HepG2 (cell line): Measurements from ENCODE around the gene RNFT1. TPM values are rescaled to one million over a fixed set of nuclear protein-coding genes. Genes with fewer than 3 reads are reported as not detected.

ENCODE experiments used
- ADNP ChIP-seq: sonication (generic); formaldehyde crosslinking; IDR thresholded peaks from 2 replicates; pipeline ENCODE4 v1.4.0; 2020; ENCODE audit warnings: missing genetic modification reagents
- BHLHE40 ChIP-seq: IDR thresholded peaks from 2 replicates; pipeline ENCODE4 v1.6.1; 2011; ENCODE audit warnings: low read length, improper control_type of control experiment
- ETV6 ChIP-seq: sonication (generic); formaldehyde crosslinking; conservative IDR thresholded peaks from 2 replicates; pipeline ENCODE4 v1.4.0; 2020; ENCODE audit warnings: missing genetic modification reagents
- FOXM1 ChIP-seq: sonication (generic); formaldehyde crosslinking; IDR thresholded peaks from 2 replicates; pipeline ENCODE4 v1.5.0; 2020; ENCODE audit warnings: missing genetic modification reagents
- GZF1 ChIP-seq: sonication (generic); formaldehyde crosslinking; IDR thresholded peaks from 2 replicates; pipeline ENCODE4 v1.5.1; 2020; ENCODE audit warnings: mild to moderate bottlenecking, missing genetic modification reagents
- JDP2 ChIP-seq: sonication (generic); formaldehyde crosslinking; IDR thresholded peaks from 2 replicates; pipeline ENCODE4 v1.8.1; 2022; ENCODE audit warnings: missing genetic modification reagents, borderline replicate concordance
- KLF16 ChIP-seq, 2 experiments: sonication (generic) in 1 of 2; formaldehyde crosslinking in 1 of 2; IDR thresholded peaks; 2 replicates each; pipeline versions ENCODE4 v1.6.1 to v1.8.0; 2016 to 2023; ENCODE audit warnings: missing genetic modification reagents in 2 of 2, missing compliant biosample characterization in 1 of 2
- MBD4 ChIP-seq: IDR thresholded peaks from 2 replicates; pipeline ENCODE4 v1.6.1; 2012; ENCODE audit warnings: low read length, inconsistent platforms, borderline replicate concordance
- NCOA5 ChIP-seq: sonication (generic); formaldehyde crosslinking; IDR thresholded peaks from 2 replicates; pipeline ENCODE4 v1.4.0; 2020; ENCODE audit warnings: missing genetic modification reagents
- PCBP1 ChIP-seq: fragments of 200-400 bp; formaldehyde crosslinking; IDR thresholded peaks from 2 replicates; pipeline ENCODE4 v1.6.1; 2017; ENCODE audit warnings: mild to moderate bottlenecking, low read depth, low read length, borderline replicate concordance
- STAT6 ChIP-seq: sonication (generic); formaldehyde crosslinking; IDR thresholded peaks from 2 replicates; pipeline ENCODE4 v1.4.0; 2020; ENCODE audit warnings: missing genetic modification reagents, mild to moderate bottlenecking, borderline replicate concordance
- ZNF770 ChIP-seq: sonication (generic); formaldehyde crosslinking; IDR thresholded peaks from 2 replicates; pipeline ENCODE4 v1.5.0; 2020; ENCODE audit warnings: mild to moderate bottlenecking, missing genetic modification reagents
- polyA plus RNA-seq, 8 experiments: library from polyadenylated mRNA; depleted of rRNA in 3 of 8; stranded (reverse) in 7 of 8; unstranded in 1 of 8; fragments of >200 nt; fragmentation: Illumina TruSeq in 4 of 8; extraction: Trizol in 4 of 8; gene quantifications; 2 replicates each; pipeline versions ENCODE4 v1.2.1 to v1.2.3, GENCODE V29; 2011 to 2016; ENCODE audit warnings: low read depth in 4 of 8, missing spikeins in 1 of 8, mixed read lengths in 1 of 8; ENCODE audit not compliant: insufficient read depth in 1 of 8
- total RNA-seq, 5 experiments: library from RNA; depleted of rRNA; stranded (reverse); fragments of >200 nt; fragmentation: Illumina TruSeq; extraction: Trizol; gene quantifications; 2 replicates each; pipeline ENCODE4 v1.2.3, GENCODE V29; 2016; ENCODE audit warnings: low read depth in 1 of 5
- TF ChIP-seq, protein P1 (sequence below): sonication (generic); formaldehyde crosslinking; IDR thresholded peaks from 2 replicates; pipeline ENCODE4; 2020; ENCODE audit warnings: missing genetic modification reagents, mild to moderate bottlenecking, borderline replicate concordance
- TF ChIP-seq, protein P2 (sequence below): sonication (generic); formaldehyde crosslinking; IDR thresholded peaks from 2 replicates; pipeline ENCODE4 v1.5.0; 2020; ENCODE audit warnings: mild to moderate bottlenecking, missing genetic modification reagents, borderline replicate concordance

Gene RNFT1
- total and polyA plus RNA-seq, 2 of the 13 experiments (the other 11 are each of a cell fraction or from before 2014, with no cell fraction given) = 19.1 to 22.1 TPM

GRCh38 chr17:59963738-59964481 is 630 bp downstream of the RNFT1 start (continued):
- TF ChIP-seq, protein P1, sequence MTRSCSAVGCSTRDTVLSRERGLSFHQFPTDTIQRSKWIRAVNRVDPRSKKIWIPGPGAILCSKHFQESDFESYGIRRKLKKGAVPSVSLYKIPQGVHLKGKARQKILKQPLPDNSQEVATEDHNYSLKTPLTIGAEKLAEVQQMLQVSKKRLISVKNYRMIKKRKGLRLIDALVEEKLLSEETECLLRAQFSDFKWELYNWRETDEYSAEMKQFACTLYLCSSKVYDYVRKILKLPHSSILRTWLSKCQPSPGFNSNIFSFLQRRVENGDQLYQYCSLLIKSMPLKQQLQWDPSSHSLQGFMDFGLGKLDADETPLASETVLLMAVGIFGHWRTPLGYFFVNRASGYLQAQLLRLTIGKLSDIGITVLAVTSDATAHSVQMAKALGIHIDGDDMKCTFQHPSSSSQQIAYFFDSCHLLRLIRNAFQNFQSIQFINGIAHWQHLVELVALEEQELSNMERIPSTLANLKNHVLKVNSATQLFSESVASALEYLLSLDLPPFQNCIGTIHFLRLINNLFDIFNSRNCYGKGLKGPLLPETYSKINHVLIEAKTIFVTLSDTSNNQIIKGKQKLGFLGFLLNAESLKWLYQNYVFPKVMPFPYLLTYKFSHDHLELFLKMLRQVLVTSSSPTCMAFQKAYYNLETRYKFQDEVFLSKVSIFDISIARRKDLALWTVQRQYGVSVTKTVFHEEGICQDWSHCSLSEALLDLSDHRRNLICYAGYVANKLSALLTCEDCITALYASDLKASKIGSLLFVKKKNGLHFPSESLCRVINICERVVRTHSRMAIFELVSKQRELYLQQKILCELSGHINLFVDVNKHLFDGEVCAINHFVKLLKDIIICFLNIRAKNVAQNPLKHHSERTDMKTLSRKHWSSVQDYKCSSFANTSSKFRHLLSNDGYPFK (CRISPR knock-in tag) = no peak
- TF ChIP-seq MBD4 (no peak), ETV6 (CRISPR knock-in tag) (0 out of 2 replicates have a peak, but pooled peaks have one; percentile 11), NCOA5 (CRISPR knock-in tag) (no peak), JDP2 (CRISPR knock-in tag) (no peak), BHLHE40 (no peak), ADNP (CRISPR knock-in tag) (no peak), STAT6 (CRISPR knock-in tag) (no peak), ZNF770 (CRISPR knock-in tag) (no peak), FOXM1 (no peak), GZF1 (0 out of 2 replicates have a peak, but pooled peaks have one; percentile 24), KLF16 (CRISPR knock-in tag; IDR thresholded peaks at IDR 0.05) (no peak), PCBP1 (no peak)
- TF ChIP-seq, protein P2, sequence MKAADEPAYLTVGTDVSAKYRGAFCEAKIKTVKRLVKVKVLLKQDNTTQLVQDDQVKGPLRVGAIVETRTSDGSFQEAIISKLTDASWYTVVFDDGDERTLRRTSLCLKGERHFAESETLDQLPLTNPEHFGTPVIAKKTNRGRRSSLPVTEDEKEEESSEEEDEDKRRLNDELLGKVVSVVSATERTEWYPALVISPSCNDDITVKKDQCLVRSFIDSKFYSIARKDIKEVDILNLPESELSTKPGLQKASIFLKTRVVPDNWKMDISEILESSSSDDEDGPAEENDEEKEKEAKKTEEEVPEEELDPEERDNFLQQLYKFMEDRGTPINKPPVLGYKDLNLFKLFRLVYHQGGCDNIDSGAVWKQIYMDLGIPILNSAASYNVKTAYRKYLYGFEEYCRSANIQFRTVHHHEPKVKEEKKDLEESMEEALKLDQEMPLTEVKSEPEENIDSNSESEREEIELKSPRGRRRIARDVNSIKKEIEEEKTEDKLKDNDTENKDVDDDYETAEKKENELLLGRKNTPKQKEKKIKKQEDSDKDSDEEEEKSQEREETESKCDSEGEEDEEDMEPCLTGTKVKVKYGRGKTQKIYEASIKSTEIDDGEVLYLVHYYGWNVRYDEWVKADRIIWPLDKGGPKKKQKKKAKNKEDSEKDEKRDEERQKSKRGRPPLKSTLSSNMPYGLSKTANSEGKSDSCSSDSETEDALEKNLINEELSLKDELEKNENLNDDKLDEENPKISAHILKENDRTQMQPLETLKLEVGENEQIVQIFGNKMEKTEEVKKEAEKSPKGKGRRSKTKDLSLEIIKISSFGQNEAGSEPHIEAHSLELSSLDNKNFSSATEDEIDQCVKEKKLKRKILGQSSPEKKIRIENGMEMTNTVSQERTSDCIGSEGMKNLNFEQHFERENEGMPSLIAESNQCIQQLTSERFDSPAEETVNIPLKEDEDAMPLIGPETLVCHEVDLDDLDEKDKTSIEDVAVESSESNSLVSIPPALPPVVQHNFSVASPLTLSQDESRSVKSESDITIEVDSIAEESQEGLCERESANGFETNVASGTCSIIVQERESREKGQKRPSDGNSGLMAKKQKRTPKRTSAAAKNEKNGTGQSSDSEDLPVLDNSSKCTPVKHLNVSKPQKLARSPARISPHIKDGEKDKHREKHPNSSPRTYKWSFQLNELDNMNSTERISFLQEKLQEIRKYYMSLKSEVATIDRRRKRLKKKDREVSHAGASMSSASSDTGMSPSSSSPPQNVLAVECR (CRISPR knock-in tag) = no peak
